SK-N-SH (cell line): ENCODE results near the gene KLHL5.

Experiments
- CTCF ChIP-seq: fragments of 200-600 bp; sonication (generic); IDR thresholded peaks from 2 replicates; pipeline ENCODE4 v1.6.1; 2017; ENCODE audit warnings: antibody characterized with exemption, mild to moderate bottlenecking, moderate library complexity
- EP300 ChIP-seq, 2 experiments: IDR thresholded peaks; 2 replicates each; pipeline versions ENCODE4 v1.4.0 to v1.6.1; 2012; ENCODE audit warnings: borderline replicate concordance in 1 of 2, low read depth in 1 of 2, low read length in 1 of 2
- FOXJ3 ChIP-seq: sonication (generic); formaldehyde crosslinking; IDR thresholded peaks from 2 replicates; pipeline ENCODE4 v1.5.1; 2020; ENCODE audit warnings: mild to moderate bottlenecking, missing genetic modification reagents
- GABPA ChIP-seq: IDR thresholded peaks from 2 replicates; pipeline ENCODE4 v1.4.0; 2012; ENCODE audit warnings: low read depth, mild to moderate bottlenecking
- JUND ChIP-seq: IDR thresholded peaks from 2 replicates; pipeline ENCODE4 v1.4.0; 2012
- MEF2A ChIP-seq: IDR thresholded peaks from 2 replicates; pipeline ENCODE4 v1.4.0; 2012; ENCODE audit warnings: low read depth, borderline replicate concordance
- NFIC ChIP-seq: IDR thresholded peaks from 2 replicates; pipeline ENCODE4 v1.4.0; 2012; ENCODE audit warnings: borderline replicate concordance
- PBX3 ChIP-seq: IDR thresholded peaks from 2 replicates; pipeline ENCODE4; 2012
- POLR2AphosphoS5 ChIP-seq: IDR thresholded peaks from 2 replicates; pipeline ENCODE4 v1.6.1; 2012; ENCODE audit warnings: low read depth, low read length
- REST ChIP-seq: IDR thresholded peaks from 2 replicates; pipeline ENCODE4 v1.6.1; 2012; ENCODE audit warnings: mild to moderate bottlenecking, low read depth, low read length, moderate library complexity
- TAF1 ChIP-seq: IDR thresholded peaks from 2 replicates; pipeline ENCODE4 v1.6.1; 2012; ENCODE audit warnings: low read depth, mild to moderate bottlenecking, low read length, moderate library complexity, borderline replicate concordance
- TEAD4 ChIP-seq: IDR thresholded peaks from 2 replicates; pipeline ENCODE4 v1.4.0; 2012; ENCODE audit warnings: mild to moderate bottlenecking, borderline replicate concordance; ENCODE audit not compliant: insufficient read depth
- USF1 ChIP-seq: IDR thresholded peaks from 2 replicates; pipeline ENCODE4 v1.4.0; 2012; ENCODE audit warnings: low read depth, borderline replicate concordance

- TF ChIP-seq CTCF (no peak), USF1 (no peak), POLR2AphosphoS5 (no peak), REST (no peak), GABPA (no peak), FOXJ3 (CRISPR knock-in tag) (no peak), MEF2A (no peak), PBX3 (no peak), TAF1 (no peak), JUND (no peak), EP300 (IDR thresholded peaks at IDR 0.05; ENCODE audit: borderline replicate concordance in 1 of 2, low read depth in 1 of 2, low read length in 1 of 2) (no peak), TEAD4 (no peak), NFIC (no peak)
These were observed 35.3 kb downstream of the KLHL5 start for GRCh38 chr4:39097290-39097689.
